Ishikawa (cell line): ENCODE data around the gene GET4.

ENCODE experiments used
- EGR1 ChIP-seq: IDR thresholded peaks from 2 replicates; pipeline ENCODE4 v1.6.1; 2012
- RAD21 ChIP-seq: IDR thresholded peaks from 2 replicates; pipeline ENCODE4 v1.6.1; 2012; ENCODE audit warnings: low read depth
- TAF1 ChIP-seq: IDR thresholded peaks from 2 replicates; pipeline ENCODE4 v1.6.1; 2012; ENCODE audit warnings: low read depth, mild to moderate bottlenecking
- TEAD4 ChIP-seq: IDR thresholded peaks from 2 replicates; pipeline ENCODE4 v1.6.1; 2012
- TF ChIP-seq, protein P1 (sequence below): IDR thresholded peaks from 2 replicates; pipeline ENCODE4 v1.6.1; 2012; ENCODE audit warnings: low read depth, mild to moderate bottlenecking

GRCh38 chr7:918118-918425, 41.7 kb downstream of the GET4 start:
- TF ChIP-seq TAF1: no peak
- TF ChIP-seq, protein P1, sequence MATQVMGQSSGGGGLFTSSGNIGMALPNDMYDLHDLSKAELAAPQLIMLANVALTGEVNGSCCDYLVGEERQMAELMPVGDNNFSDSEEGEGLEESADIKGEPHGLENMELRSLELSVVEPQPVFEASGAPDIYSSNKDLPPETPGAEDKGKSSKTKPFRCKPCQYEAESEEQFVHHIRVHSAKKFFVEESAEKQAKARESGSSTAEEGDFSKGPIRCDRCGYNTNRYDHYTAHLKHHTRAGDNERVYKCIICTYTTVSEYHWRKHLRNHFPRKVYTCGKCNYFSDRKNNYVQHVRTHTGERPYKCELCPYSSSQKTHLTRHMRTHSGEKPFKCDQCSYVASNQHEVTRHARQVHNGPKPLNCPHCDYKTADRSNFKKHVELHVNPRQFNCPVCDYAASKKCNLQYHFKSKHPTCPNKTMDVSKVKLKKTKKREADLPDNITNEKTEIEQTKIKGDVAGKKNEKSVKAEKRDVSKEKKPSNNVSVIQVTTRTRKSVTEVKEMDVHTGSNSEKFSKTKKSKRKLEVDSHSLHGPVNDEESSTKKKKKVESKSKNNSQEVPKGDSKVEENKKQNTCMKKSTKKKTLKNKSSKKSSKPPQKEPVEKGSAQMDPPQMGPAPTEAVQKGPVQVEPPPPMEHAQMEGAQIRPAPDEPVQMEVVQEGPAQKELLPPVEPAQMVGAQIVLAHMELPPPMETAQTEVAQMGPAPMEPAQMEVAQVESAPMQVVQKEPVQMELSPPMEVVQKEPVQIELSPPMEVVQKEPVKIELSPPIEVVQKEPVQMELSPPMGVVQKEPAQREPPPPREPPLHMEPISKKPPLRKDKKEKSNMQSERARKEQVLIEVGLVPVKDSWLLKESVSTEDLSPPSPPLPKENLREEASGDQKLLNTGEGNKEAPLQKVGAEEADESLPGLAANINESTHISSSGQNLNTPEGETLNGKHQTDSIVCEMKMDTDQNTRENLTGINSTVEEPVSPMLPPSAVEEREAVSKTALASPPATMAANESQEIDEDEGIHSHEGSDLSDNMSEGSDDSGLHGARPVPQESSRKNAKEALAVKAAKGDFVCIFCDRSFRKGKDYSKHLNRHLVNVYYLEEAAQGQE: no peak
- no peak for TF ChIP-seq RAD21
- TF ChIP-seq TEAD4: no peak
- no peak for TF ChIP-seq EGR1
